H9 (cell line): ENCODE data around the gene ALDH3A2. TPM values are rescaled to one million over a fixed set of nuclear protein-coding genes. Genes with fewer than 3 reads are reported as not detected.
"Not testable (repeated sequence)": the region's sequence is repeated elsewhere in the genome, so short reads cannot be mapped to it uniquely, and the experiment has no call there.

Experiments used
- DNase-seq: peaks from one replicate; pipeline ENCODE4 v3.0.0-alpha.2; 2017
- H2AFZ ChIP-seq: one replicate; pipeline ENCODE4 v1.6.1; 2013; ENCODE audit warnings: mild to moderate bottlenecking, low read length, control low read depth, moderate library complexity
- H2AK5ac ChIP-seq: 2 replicates; pipeline ENCODE4 v1.6.1; 2013; ENCODE audit warnings: low read length, control low read depth, mixed read lengths; ENCODE audit not compliant: insufficient read length
- H2BK120ac ChIP-seq: one replicate; pipeline ENCODE4 v1.6.1; 2013; ENCODE audit warnings: low read depth, mild to moderate bottlenecking, low read length, control low read depth, inconsistent platforms; ENCODE audit not compliant: poor library complexity, severe bottlenecking
- H2BK12ac ChIP-seq: 2 replicates; pipeline ENCODE4 v1.6.1; 2013; ENCODE audit warnings: low read length, control low read depth, mixed read lengths, low read depth; ENCODE audit not compliant: insufficient read length
- H2BK15ac ChIP-seq: 2 replicates; pipeline ENCODE4 v1.6.1; 2013; ENCODE audit warnings: low read depth, low read length, control low read depth
- H2BK20ac ChIP-seq: one replicate; pipeline ENCODE4 v1.6.1; 2013; ENCODE audit warnings: low read depth, mild to moderate bottlenecking, low read length, control low read depth, inconsistent platforms; ENCODE audit not compliant: poor library complexity, severe bottlenecking
- H2BK5ac ChIP-seq: 2 replicates; pipeline ENCODE4 v1.6.1; 2013; ENCODE audit warnings: low read length, control low read depth, mixed read lengths; ENCODE audit not compliant: insufficient read length
- H3K14ac ChIP-seq: 2 replicates; pipeline ENCODE4 v1.6.1; 2013; ENCODE audit warnings: low read length, control low read depth; ENCODE audit not compliant: insufficient read depth
- H3K18ac ChIP-seq: 2 replicates; pipeline ENCODE4 v1.6.1; 2013; ENCODE audit warnings: low read depth, mild to moderate bottlenecking, mixed read lengths, low read length, control low read depth; ENCODE audit not compliant: insufficient read length
- H3K23ac ChIP-seq: 2 replicates; pipeline ENCODE4 v1.6.1; 2013; ENCODE audit warnings: low read length, control low read depth, mixed read lengths, low read depth; ENCODE audit not compliant: insufficient read length
- H3K23me2 ChIP-seq: 2 replicates; pipeline ENCODE4 v1.6.1; 2013; ENCODE audit warnings: low read depth, mild to moderate bottlenecking, mixed read lengths, low read length, control low read depth; ENCODE audit not compliant: insufficient read length, poor library complexity, severe bottlenecking
- H3K27ac ChIP-seq: 2 replicates; pipeline ENCODE4 v1.5.1; 2013; ENCODE audit warnings: low read length, control low read depth, mixed read lengths, low read depth; ENCODE audit not compliant: insufficient read length
- H3K27me3 ChIP-seq: 2 replicates; pipeline ENCODE4 v1.6.1; 2013; ENCODE audit warnings: low read length, control low read depth, inconsistent platforms; ENCODE audit not compliant: insufficient read depth
- H3K4ac ChIP-seq: 2 replicates; pipeline ENCODE4 v1.6.1; 2013; ENCODE audit warnings: low read depth, mild to moderate bottlenecking, control low read depth, inconsistent platforms, low read length, moderate library complexity
- H3K4me1 ChIP-seq: 2 replicates; pipeline ENCODE4 v1.6.1; 2013; ENCODE audit warnings: low read length, control low read depth, inconsistent platforms; ENCODE audit not compliant: insufficient read depth
- H3K4me2 ChIP-seq: 2 replicates; pipeline ENCODE4 v1.6.1; 2013; ENCODE audit warnings: low read length, control low read depth, mixed read lengths; ENCODE audit not compliant: insufficient read length, insufficient read depth
- H3K56ac ChIP-seq: 2 replicates; pipeline ENCODE4 v1.6.1; 2013; ENCODE audit warnings: low read depth, mild to moderate bottlenecking, mixed read lengths, low read length, control low read depth; ENCODE audit not compliant: insufficient read length
- H3K79me1 ChIP-seq: 2 replicates; pipeline ENCODE4 v1.6.1; 2013; ENCODE audit warnings: low read depth, mild to moderate bottlenecking, moderate library complexity, low read length, control low read depth, inconsistent platforms; ENCODE audit not compliant: insufficient read depth, poor library complexity, severe bottlenecking
- H3K79me2 ChIP-seq: 2 replicates; pipeline ENCODE4 v1.6.1; 2013; ENCODE audit warnings: low read length, control low read depth, inconsistent platforms; ENCODE audit not compliant: insufficient read depth
- H3K9ac ChIP-seq: 2 replicates; pipeline ENCODE4 v1.6.1; 2013; ENCODE audit warnings: low read length, control low read depth, mixed read lengths; ENCODE audit not compliant: insufficient read length; ENCODE audit errors: extremely low read depth
- H3K9me3 ChIP-seq: one replicate; pipeline ENCODE4 v1.6.1; 2013; ENCODE audit warnings: low read depth, low read length, inconsistent platforms; ENCODE audit not compliant: control insufficient read depth
- H3T11ph ChIP-seq: one replicate; pipeline ENCODE4 v1.6.1; 2013; ENCODE audit warnings: mild to moderate bottlenecking, low read length, control low read depth, inconsistent platforms
- H4K20me1 ChIP-seq: one replicate; pipeline ENCODE4 v1.6.1; 2013; ENCODE audit not compliant: control insufficient read depth, insufficient read length, insufficient read depth
- H4K5ac ChIP-seq: 2 replicates; pipeline ENCODE4 v1.6.1; 2013; ENCODE audit warnings: low read depth, mild to moderate bottlenecking, mixed read lengths, low read length, control low read depth; ENCODE audit not compliant: insufficient read length
- H4K8ac ChIP-seq: replicated peaks from 2 replicates; pipeline ENCODE4 v1.6.1; 2013; ENCODE audit warnings: low read length, control low read depth, mixed read lengths, low read depth; ENCODE audit not compliant: insufficient read length
- H4K91ac ChIP-seq: 2 replicates; pipeline ENCODE4 v1.6.1; 2013; ENCODE audit warnings: low read depth, mild to moderate bottlenecking, moderate library complexity, mixed read lengths, low read length, control low read depth; ENCODE audit not compliant: insufficient read length
- H3K27ac Mint-ChIP-seq, 3 experiments: 2 replicates in 2 of 3; 3 replicates in 1 of 3; pipeline ENCODE4 v1.8.0; 2020 to 2021; ENCODE audit warnings: mixed read lengths in 3 of 3, mild to moderate bottlenecking in 1 of 3, moderate library complexity in 1 of 3
- H3K27me3 Mint-ChIP-seq: 2 replicates; pipeline ENCODE4 v1.8.0; 2021; ENCODE audit warnings: low read depth, mild to moderate bottlenecking, moderate library complexity, mixed read lengths
- H3K36me3 Mint-ChIP-seq, 3 experiments: 2 replicates in 2 of 3; 3 replicates in 1 of 3; pipeline ENCODE4 v1.8.0; 2020 to 2021; ENCODE audit warnings: low read depth in 3 of 3, mixed read lengths in 3 of 3; ENCODE audit not compliant: insufficient read depth in 1 of 3
- H3K4me1 Mint-ChIP-seq, 2 experiments: 2 replicates each; pipeline ENCODE4 v1.8.0; 2020; ENCODE audit warnings: mixed read lengths in 2 of 2
- H3K4me3 Mint-ChIP-seq, 2 experiments: 2 replicates in 1 of 2; 3 replicates in 1 of 2; pipeline ENCODE4 v1.8.0; 2020 to 2021; ENCODE audit warnings: mild to moderate bottlenecking in 2 of 2, mixed read lengths in 2 of 2, moderate library complexity in 1 of 2
- H3K9me3 Mint-ChIP-seq, 2 experiments: 2 replicates in 1 of 2; 3 replicates in 1 of 2; pipeline ENCODE4 v1.8.0; 2020; ENCODE audit warnings: mild to moderate bottlenecking in 2 of 2, mixed read lengths in 2 of 2, moderate library complexity in 1 of 2
- CTCF ChIP-seq: fragments of 200-600 bp; sonication (generic); conservative IDR thresholded peaks from 3 replicates; pipeline ENCODE4 v1.8.0; 2021; ENCODE audit warnings: antibody characterized with exemption, mild to moderate bottlenecking
- WGBS: extraction: QIAGEN DNeasy Blood & Tissue Kit; methylation state at CpG from one replicate; pipeline ENCODE4 v1.1.7; 2013; ENCODE audit warnings: missing lambda C conversion rate, low lambda C conversion rate, mixed read lengths; ENCODE audit not compliant: insufficient read length; ENCODE audit errors: extremely low coverage; 5-methylcytosine and 5-hydroxymethylcytosine counted together
- total RNA-seq: library from RNA; stranded (reverse); gene quantifications from 2 replicates; pipeline ENCODE4 v1.2.1, GENCODE V29; 2021

Gene ALDH3A2
- total RNA-seq, 1 experiment from 2014 or later = 100 TPM

- H3K4ac ChIP-seq = no peak overlapping the region
- H3K36me3 Mint-ChIP-seq = peaks cover 30 to 57% (median 45%) of the 10 kb centered on the region in 3 experiments; a peak in 6 of 7 replicates
- H3K9me3 ChIP-seq = no peaks in the 10 kb centered on the region
- H4K5ac ChIP-seq = no peak overlapping the region
- H3K56ac ChIP-seq = no peak overlapping the region
- no peaks in the 10 kb centered on the region for H3K9me3 Mint-ChIP-seq
- no peak overlapping the region for H2AFZ ChIP-seq
- H3K27ac Mint-ChIP-seq = peak overlapping the region in 2 of 3 experiments; percentile 30 to 51; a peak in 2 of 7 replicates
- no peak overlapping the region for H4K8ac ChIP-seq
- H4K91ac ChIP-seq = no peak overlapping the region
- H3K27me3 Mint-ChIP-seq = no peaks in the 10 kb centered on the region
- H3K23ac ChIP-seq = no peak overlapping the region
- H3K79me1 ChIP-seq = no peaks in the 10 kb centered on the region
- no CpG with 5 or more reads among the region's 4 CpGs for WGBS
- no peak overlapping the region for H3K18ac ChIP-seq
- no peak overlapping the region for H2BK20ac ChIP-seq
- DNase-seq = peak; percentile 17
- no peaks in the 10 kb centered on the region for H3K27me3 ChIP-seq
- no peak overlapping the region for H3K4me2 ChIP-seq
- no peaks in the 10 kb centered on the region for H3K23me2 ChIP-seq
- H2AK5ac ChIP-seq = no peak overlapping the region
- H2BK5ac ChIP-seq = no peak overlapping the region
- H2BK15ac ChIP-seq = no peak overlapping the region
- H2BK120ac ChIP-seq = no peak overlapping the region
- H3K4me3 Mint-ChIP-seq = no peak overlapping the region
- H3K14ac ChIP-seq = no peak overlapping the region
- peaks cover 3% of the 10 kb centered on the region; the same call in 1 of the 2 replicates for H3K4me1 ChIP-seq
- TF ChIP-seq CTCF = no peak
- H2BK12ac ChIP-seq = no peak overlapping the region
- peaks cover 27 to 28% of the 10 kb centered on the region in 2 experiments for H3K4me1 Mint-ChIP-seq
- no peak overlapping the region for H3K27ac ChIP-seq
- H3K79me2 ChIP-seq = 0 out of 2 replicates have a peak, but pooled peaks cover 2% of the 10 kb centered on the region
- H4K20me1 ChIP-seq = no peaks in the 10 kb centered on the region
- no peak overlapping the region for H3K9ac ChIP-seq
- no peak overlapping the region for H3T11ph ChIP-seq
Observed at GRCh38 chr17:19664821-19665181, 16.2 kb downstream of the ALDH3A2 start.

- H3K4me2 ChIP-seq, H2BK12ac ChIP-seq: not testable (repeated sequence)
- no CpG with 5 or more reads among the region's 7 CpGs for WGBS
Observed at GRCh38 chr17:19669680-19670079, 21.1 kb downstream of the ALDH3A2 start.

More at GRCh38 chr17:19669680-19670079, 21.1 kb downstream of the ALDH3A2 start:
- H3K23me2 ChIP-seq, H2BK5ac ChIP-seq, H3K56ac ChIP-seq, H2AFZ ChIP-seq, H3K27ac Mint-ChIP-seq, H3K79me1 ChIP-seq, H3T11ph ChIP-seq, H4K20me1 ChIP-seq, H2BK15ac ChIP-seq, H3K27me3 Mint-ChIP-seq, H3K79me2 ChIP-seq, H3K23ac ChIP-seq, H4K5ac ChIP-seq, H3K4me3 Mint-ChIP-seq, H3K18ac ChIP-seq, H2BK120ac ChIP-seq, H4K8ac ChIP-seq, H3K14ac ChIP-seq, H4K91ac ChIP-seq, H3K9ac ChIP-seq, H3K4ac ChIP-seq, H3K9me3 Mint-ChIP-seq, H3K27ac ChIP-seq, H3K9me3 ChIP-seq, H2AK5ac ChIP-seq, H2BK20ac ChIP-seq, H3K27me3 ChIP-seq, H3K4me1 ChIP-seq: not testable (repeated sequence)
- peak; percentile 14 for DNase-seq
- Mint-ChIP-seq H3K4me1 (peaks cover 12 to 13% of the 10 kb centered on the region in 2 experiments), H3K36me3 (peaks cover 54 to 69% (median 57%) of the 10 kb centered on the region in 3 experiments)
